MM.1S (cell line): ENCODE results near the gene STK39.

Experiments used
- DNase-seq: peaks from one replicate; pipeline ENCODE4 v3.0.0-alpha.2; 2015
- H2AFZ ChIP-seq: fragments of 300-600 bp; sonication (generic); 2 replicates; pipeline ENCODE4 v1.6.0; 2016; ENCODE audit warnings: antibody characterized with exemption, low read length
- H3F3A ChIP-seq: fragments of 300-600 bp; sonication (generic); 2 replicates; pipeline ENCODE4 v1.6.1; 2016; ENCODE audit warnings: mild to moderate bottlenecking, antibody characterized with exemption, low read length, moderate library complexity, mixed read lengths; ENCODE audit not compliant: insufficient read depth
- H3K27ac ChIP-seq: fragments of 300-600 bp; sonication (generic); 2 replicates; pipeline ENCODE4 v1.5.1; 2016; ENCODE audit warnings: mild to moderate bottlenecking, low read length
- H3K27me3 ChIP-seq: fragments of 300-600 bp; sonication (generic); replicated peaks from 2 replicates; pipeline ENCODE4 v1.6.0; 2016; ENCODE audit warnings: low read length; ENCODE audit not compliant: insufficient read depth
- H3K36me3 ChIP-seq: fragments of 300-600 bp; sonication (generic); replicated peaks from 2 replicates; pipeline ENCODE4 v1.6.1; 2016; ENCODE audit warnings: mild to moderate bottlenecking, low read length, mixed read lengths; ENCODE audit not compliant: insufficient read depth
- H3K4me1 ChIP-seq: fragments of 300-600 bp; sonication (generic); 2 replicates; pipeline ENCODE4 v1.6.1; 2016; ENCODE audit warnings: low read length, mixed read lengths
- H3K4me2 ChIP-seq: fragments of 300-600 bp; sonication (generic); 2 replicates; pipeline ENCODE4 v1.6.0; 2016; ENCODE audit warnings: low read depth, low read length
- H3K4me3 ChIP-seq: fragments of 300-600 bp; sonication (generic); 2 replicates; pipeline ENCODE4 v1.5.1; 2016; ENCODE audit warnings: low read length, mixed read lengths
- H3K79me2 ChIP-seq: fragments of 300-600 bp; sonication (generic); 2 replicates; pipeline ENCODE4 v1.6.1; 2016; ENCODE audit warnings: mixed run types, low read length, mixed read lengths
- H3K9ac ChIP-seq: fragments of 300-600 bp; sonication (generic); 2 replicates; pipeline ENCODE4 v1.6.1; 2016; ENCODE audit warnings: low read length, mixed read lengths
- H3K9me2 ChIP-seq: fragments of 300-600 bp; sonication (generic); replicated peaks from 2 replicates; pipeline ENCODE4 v1.6.1; 2016; ENCODE audit warnings: mild to moderate bottlenecking, low read length, mixed read lengths; ENCODE audit not compliant: insufficient read depth
- H3K9me3 ChIP-seq: fragments of 300-600 bp; sonication (generic); replicated peaks from 2 replicates; pipeline ENCODE4 v1.6.1; 2016; ENCODE audit warnings: mild to moderate bottlenecking, low read length, mixed read lengths; ENCODE audit not compliant: insufficient read depth
- H4K20me1 ChIP-seq: fragments of 300-600 bp; sonication (generic); 2 replicates; pipeline ENCODE4 v1.6.1; 2016; ENCODE audit warnings: mild to moderate bottlenecking, low read length, moderate library complexity, mixed read lengths; ENCODE audit not compliant: insufficient read depth
- CTCF ChIP-seq: fragments of 300-600 bp; sonication (generic); IDR thresholded peaks from 2 replicates; pipeline ENCODE4 v1.5.1; 2016; ENCODE audit warnings: antibody characterized with exemption, low read length, mixed read lengths
- EZH2 ChIP-seq: fragments of 300-600 bp; sonication (generic); optimal IDR thresholded peaks from 2 replicates; pipeline ENCODE3; 2017; ENCODE audit warnings: low read depth, mild to moderate bottlenecking, antibody characterized with exemption, low read length, mixed read lengths
- EZH2phosphoT487 ChIP-seq: fragments of 300-600 bp; sonication (generic); IDR thresholded peaks from 2 replicates; pipeline ENCODE4 v1.6.1; 2018; ENCODE audit warnings: antibody characterized with exemption, low read length

Gene STK39

DNA sequence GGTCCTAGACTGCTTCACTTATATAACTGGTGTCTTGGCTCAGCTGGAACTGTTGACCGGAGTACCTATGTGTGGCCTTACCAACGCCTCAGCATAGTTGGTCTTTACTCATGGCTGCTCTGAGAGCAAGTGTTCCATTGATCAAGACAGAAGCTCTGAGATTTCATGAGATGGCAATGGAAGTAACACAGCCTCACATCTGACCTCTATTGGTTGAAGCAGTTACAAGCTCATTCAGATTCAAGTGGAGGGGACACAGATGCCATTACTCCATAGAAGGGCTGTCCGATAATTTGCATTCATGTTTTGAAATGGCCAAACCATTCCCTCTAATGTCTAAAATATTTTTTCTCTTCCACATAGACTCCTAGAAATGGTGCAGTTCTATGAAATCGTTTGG, 46.4 kb upstream of the STK39 start:
- Histone ChIP-seq H3K4me2 (no peak overlapping the region), H3K36me3 (no peaks in the 10 kb centered on the region), H3K27ac (no peak overlapping the region), H2AFZ (no peak overlapping the region), H4K20me1 (no peaks in the 10 kb centered on the region), H3K4me3 (no peak overlapping the region), H3K9me2 (no peaks in the 10 kb centered on the region), H3K9me3 (no peaks in the 10 kb centered on the region; the same call in 1 of the 2 replicates), H3K9ac (no peak overlapping the region), H3F3A (no peaks in the 10 kb centered on the region), H3K79me2 (no peaks in the 10 kb centered on the region), H3K4me1 (no peaks in the 10 kb centered on the region), H3K27me3 (no peaks in the 10 kb centered on the region)
- TF ChIP-seq EZH2phosphoT487, result no peak
- DNase-seq, result no peak

DNA sequence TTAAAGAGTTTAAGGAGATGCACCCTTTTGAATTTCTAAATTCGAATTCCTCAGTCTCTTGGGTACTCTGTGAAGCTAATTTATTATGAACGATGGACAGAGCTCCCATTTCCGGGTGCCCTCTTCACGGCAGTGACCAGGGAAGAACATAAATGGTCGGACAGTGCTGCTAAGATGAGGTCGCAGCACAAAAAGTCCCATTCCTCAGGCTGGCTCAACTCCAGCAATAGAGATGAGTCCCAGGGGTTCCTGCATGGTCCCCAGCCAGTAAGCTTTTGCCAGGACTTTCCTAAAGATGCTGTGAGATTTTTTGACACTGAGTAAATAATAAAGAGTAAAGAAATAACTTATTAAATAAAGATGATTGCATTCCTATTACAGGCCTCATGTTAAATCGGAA, 43.0 kb upstream of the STK39 start:
- Histone ChIP-seq H3K9me3 (no peaks in the 10 kb centered on the region; the same call in 1 of the 2 replicates), H4K20me1 (no peaks in the 10 kb centered on the region), H2AFZ (no peak overlapping the region), H3K27ac (no peak overlapping the region), H3F3A (no peaks in the 10 kb centered on the region), H3K79me2 (no peaks in the 10 kb centered on the region), H3K4me3 (no peak overlapping the region), H3K27me3 (no peaks in the 10 kb centered on the region), H3K4me1 (no peaks in the 10 kb centered on the region), H3K4me2 (no peak overlapping the region), H3K9ac (no peak overlapping the region), H3K9me2 (no peaks in the 10 kb centered on the region), H3K36me3 (no peaks in the 10 kb centered on the region)
- TF ChIP-seq CTCF (no peak), EZH2 (no peak), EZH2phosphoT487 (no peak)
- no peak for DNase-seq

DNA sequence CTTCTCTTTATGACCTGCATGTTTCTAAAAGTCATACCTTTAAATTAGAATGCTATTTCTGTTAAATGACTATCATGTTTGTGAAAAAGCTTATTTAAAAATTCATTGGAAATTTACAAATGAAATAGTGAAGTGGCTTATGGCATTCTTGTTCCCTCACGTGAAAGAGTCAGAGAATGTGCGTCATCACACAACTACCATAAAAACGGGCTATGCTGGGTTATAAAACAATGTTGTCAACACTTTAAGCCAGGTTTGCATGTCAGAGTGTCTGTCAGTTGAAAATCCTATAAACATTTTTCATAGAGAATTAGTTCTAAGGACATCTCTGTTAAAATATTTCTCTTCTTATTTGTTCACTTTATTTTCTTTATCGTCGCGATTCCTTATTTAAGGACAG, 42.5 kb upstream of the STK39 start:
- Histone ChIP-seq H3K9me3 (no peaks in the 10 kb centered on the region; the same call in 1 of the 2 replicates), H3K4me3 (no peak overlapping the region), H3K27ac (no peak overlapping the region), H3K9ac (no peak overlapping the region), H3F3A (no peaks in the 10 kb centered on the region), H3K79me2 (no peaks in the 10 kb centered on the region), H2AFZ (no peak overlapping the region), H3K27me3 (no peaks in the 10 kb centered on the region), H3K9me2 (no peaks in the 10 kb centered on the region), H3K36me3 (no peaks in the 10 kb centered on the region), H3K4me1 (no peaks in the 10 kb centered on the region), H4K20me1 (no peaks in the 10 kb centered on the region), H3K4me2 (no peak overlapping the region)
- no peak for DNase-seq
- TF ChIP-seq EZH2 (no peak), CTCF (no peak), EZH2phosphoT487 (no peak)

- Histone ChIP-seq H2AFZ (no peak overlapping the region), H3K27ac (no peak overlapping the region), H3K4me1 (no peaks in the 10 kb centered on the region)
Observed at GRCh38 chr2:168286535-168286934, 39.1 kb upstream of the STK39 start.

More at GRCh38 chr2:168286535-168286934, 39.1 kb upstream of the STK39 start:
- no peaks in the 10 kb centered on the region for H3K27me3 ChIP-seq
- H3K4me3 ChIP-seq, result no peak overlapping the region
- H4K20me1 ChIP-seq, result no peaks in the 10 kb centered on the region
- H3K4me2 ChIP-seq, result no peak overlapping the region
- H3F3A ChIP-seq, result no peaks in the 10 kb centered on the region
- no peaks in the 10 kb centered on the region for H3K9me2 ChIP-seq
- no peaks in the 10 kb centered on the region for H3K36me3 ChIP-seq
- DNase-seq, result no peak
- no peak for TF ChIP-seq EZH2
- TF ChIP-seq EZH2phosphoT487, result no peak
- no peak for TF ChIP-seq CTCF
- no peak overlapping the region for H3K9ac ChIP-seq
- H3K9me3 ChIP-seq, result no peaks in the 10 kb centered on the region
- no peaks in the 10 kb centered on the region for H3K79me2 ChIP-seq
